ENCODE measurements around the gene ABCA9.

ABCA9 gene

GRCh38 chr17:69067274-69068047 lies 6.7 kb upstream of the ABCA9 start:
- DNase-seq = no peak

GRCh38 chr17:69066482-69066881 lies 5.8 kb upstream of the ABCA9 start:
- no peak for DNase-seq

GRCh38 chr17:69065113-69065512 lies 4.4 kb upstream of the ABCA9 start:
- DNase-seq = no peak

GRCh38 chr17:69064476-69064875 lies 3.7 kb upstream of the ABCA9 start:
- DNase-seq = no peak

GRCh38 chr17:69064001-69064400 lies 3.3 kb upstream of the ABCA9 start:
- DNase-seq = no peak

- no peak for DNase-seq
Observed at GRCh38 chr17:69062860-69063581, 2.3 kb upstream of the ABCA9 start.

GRCh38 chr17:69061721-69062556 lies 1.2 kb upstream of the ABCA9 start:
- DNase-seq = no peak

- DNase-seq = no peak
Observed at GRCh38 chr17:69059458-69060175, 1.1 kb downstream of the ABCA9 start.

GRCh38 chr17:69058165-69058564 lies 2.6 kb downstream of the ABCA9 start:
- no peak for DNase-seq

GRCh38 chr17:69057280-69057679 lies 3.4 kb downstream of the ABCA9 start:
- DNase-seq = no peak

- no peak for DNase-seq
Observed at GRCh38 chr17:69056179-69056823, 4.4 kb downstream of the ABCA9 start.

GRCh38 chr17:69055334-69055733 lies 5.4 kb downstream of the ABCA9 start:
- no peak for DNase-seq

GRCh38 chr17:69050999-69051775 lies 9.5 kb downstream of the ABCA9 start:
- DNase-seq = no peak

GRCh38 chr17:69048634-69049033 lies 12.1 kb downstream of the ABCA9 start:
- no peak for DNase-seq

- no peak for DNase-seq
Observed at GRCh38 chr17:69047368-69048263, 13.1 kb downstream of the ABCA9 start.

GRCh38 chr17:69046121-69046807 lies 14.5 kb downstream of the ABCA9 start:
- DNase-seq = no peak

GRCh38 chr17:69045646-69046045 lies 15.1 kb downstream of the ABCA9 start:
- no peak for DNase-seq

- no peak for DNase-seq
Observed at GRCh38 chr17:69044371-69044770, 16.4 kb downstream of the ABCA9 start.

GRCh38 chr17:69043098-69043734 lies 17.5 kb downstream of the ABCA9 start:
- DNase-seq = no peak
